ENCODE data around the gene RPL10.
"Not testable (repeated sequence)": the region's sequence is repeated elsewhere in the genome, so short reads cannot be mapped to it uniquely, and the experiment has no call there.

- TF ChIP-seq, protein P1, sequence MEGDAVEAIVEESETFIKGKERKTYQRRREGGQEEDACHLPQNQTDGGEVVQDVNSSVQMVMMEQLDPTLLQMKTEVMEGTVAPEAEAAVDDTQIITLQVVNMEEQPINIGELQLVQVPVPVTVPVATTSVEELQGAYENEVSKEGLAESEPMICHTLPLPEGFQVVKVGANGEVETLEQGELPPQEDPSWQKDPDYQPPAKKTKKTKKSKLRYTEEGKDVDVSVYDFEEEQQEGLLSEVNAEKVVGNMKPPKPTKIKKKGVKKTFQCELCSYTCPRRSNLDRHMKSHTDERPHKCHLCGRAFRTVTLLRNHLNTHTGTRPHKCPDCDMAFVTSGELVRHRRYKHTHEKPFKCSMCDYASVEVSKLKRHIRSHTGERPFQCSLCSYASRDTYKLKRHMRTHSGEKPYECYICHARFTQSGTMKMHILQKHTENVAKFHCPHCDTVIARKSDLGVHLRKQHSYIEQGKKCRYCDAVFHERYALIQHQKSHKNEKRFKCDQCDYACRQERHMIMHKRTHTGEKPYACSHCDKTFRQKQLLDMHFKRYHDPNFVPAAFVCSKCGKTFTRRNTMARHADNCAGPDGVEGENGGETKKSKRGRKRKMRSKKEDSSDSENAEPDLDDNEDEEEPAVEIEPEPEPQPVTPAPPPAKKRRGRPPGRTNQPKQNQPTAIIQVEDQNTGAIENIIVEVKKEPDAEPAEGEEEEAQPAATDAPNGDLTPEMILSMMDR (IDR thresholded peaks at IDR 0.05): not testable (repeated sequence)
- TF ChIP-seq POLR2A (IDR thresholded peaks at IDR 0.05; ENCODE audit: low read depth): not testable (repeated sequence)
Observed at GRCh38 chrX:154388094-154388493, 10.1 kb upstream of the RPL10 start.
